Esophagus squamous epithelium (tissue), 4 donors: ENCODE measurements around the gene TECPR1.

Experiments
- CTCF ChIP-seq, 6 experiments: fragments of 450-650 bp in 4 of 6; fragments of 200-600 bp in 2 of 6; sonication (generic) in 2 of 6; IDR thresholded peaks; one replicate each; pipeline ENCODE4 v1.5.1; 2016 to 2019; ENCODE audit warnings: antibody characterized with exemption in 6 of 6, mild to moderate bottlenecking in 4 of 6, moderate library complexity in 4 of 6
- POLR2A ChIP-seq, 4 donors: fragments of 450-650 bp; IDR thresholded peaks; one replicate each; pipeline ENCODE4 v1.6.1; 2017; ENCODE audit warnings: antibody characterized with exemption in 4 of 4, mild to moderate bottlenecking in 4 of 4, moderate library complexity in 3 of 4

- TF ChIP-seq CTCF (IDR thresholded peaks at IDR 0.05), result no peak
- TF ChIP-seq POLR2A (IDR thresholded peaks at IDR 0.05), result no peak
Observed at GRCh38 chr7:98166668-98166970, 85.4 kb downstream of the TECPR1 start.
